Measurements from ENCODE around the gene IFNA2. TPM values are rescaled to one million over a fixed set of nuclear protein-coding genes. Genes with fewer than 3 reads are reported as not detected.

The IFNA2 gene
- total RNA-seq, 1 donor from 2014 or later = not detected

Other genes with a start within 250 kb of the IFNA2 start
- gene IFNW1, start 243.6 kb downstream of the IFNA2 start, total RNA-seq = not detected
- not detected for gene IFNA21, start 218.7 kb downstream of the IFNA2 start, total RNA-seq
- gene IFNA4, start 197.8 kb downstream of the IFNA2 start, total RNA-seq = not detected
- not detected for gene IFNA7, start 183.2 kb downstream of the IFNA2 start, total RNA-seq
- gene IFNA10, start 178.3 kb downstream of the IFNA2 start, total RNA-seq = not detected
- not detected for gene IFNA16, start 168.1 kb downstream of the IFNA2 start, total RNA-seq
- not detected for gene IFNA17, start 157.2 kb downstream of the IFNA2 start, total RNA-seq
- gene IFNA14, start 145.4 kb downstream of the IFNA2 start, total RNA-seq = not detected
- not detected for gene IFNA5, start 80.1 kb downstream of the IFNA2 start, total RNA-seq
- gene KLHL9, start 50.0 kb downstream of the IFNA2 start, total RNA-seq = 11.2 TPM
- gene IFNA6, start 34.5 kb downstream of the IFNA2 start, total RNA-seq = not detected
- not detected for gene IFNA13, start 17.3 kb downstream of the IFNA2 start, total RNA-seq
- not detected for gene IFNA8, start 23.7 kb upstream of the IFNA2 start, total RNA-seq
- not detected for gene IFNA1, start 55.0 kb upstream of the IFNA2 start, total RNA-seq
- gene IFNE, start 96.9 kb upstream of the IFNA2 start, total RNA-seq = not detected